CD4-positive, alpha-beta T cell treated with Interleukin-6 at 100 ng/mL for 8 hours (primary cell): ENCODE results near the gene UBN2.
"Not testable (repeated sequence)": the region's sequence is repeated elsewhere in the genome, so short reads cannot be mapped to it uniquely, and the experiment has no call there.

Source experiments
- DNase-seq: peaks from one replicate; pipeline ENCODE4 v3.0.0-alpha.2; 2020; ENCODE audit warnings: mixed read lengths, low spot score

UBN2 gene

DNA sequence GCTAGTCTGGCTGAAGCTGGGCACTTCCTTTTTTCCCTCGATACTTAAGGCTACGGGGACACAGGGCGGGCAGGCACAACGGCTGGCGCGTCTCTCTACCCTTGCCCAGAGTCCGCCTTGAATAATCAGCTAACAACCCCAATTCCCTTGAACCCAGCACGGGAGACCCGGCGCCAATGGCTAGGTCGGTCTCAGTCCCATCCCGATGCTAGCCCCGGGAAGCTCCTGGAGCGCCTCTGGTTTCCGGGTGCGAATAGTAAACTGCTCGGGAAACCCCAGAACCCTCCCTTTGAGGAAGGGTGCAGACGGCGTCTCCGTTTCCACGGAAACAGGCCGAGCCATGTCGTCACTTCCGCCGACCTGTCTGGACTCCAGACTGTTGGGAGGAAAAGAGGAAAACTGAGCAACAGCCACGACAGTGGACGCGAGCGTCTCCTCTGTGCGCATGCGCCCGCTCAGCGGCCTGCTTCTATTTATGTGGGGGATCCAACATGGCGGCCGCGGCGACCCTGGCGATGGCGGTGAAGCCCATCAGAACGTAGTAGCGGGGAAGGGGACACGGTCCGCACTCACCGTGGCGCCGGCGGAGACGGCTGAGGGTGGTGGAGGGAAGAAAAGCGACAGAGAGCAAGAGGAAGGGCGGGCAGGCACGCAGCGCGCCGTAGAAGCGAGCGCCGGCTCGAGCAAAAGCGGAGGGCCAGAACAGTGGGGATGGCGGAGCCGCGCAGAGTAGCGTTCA, at the start of gene UBN2:
Gene UBN2, plus strand, starts transcription at position 464 of the 739 bp plus-strand sequence. Its CDS starts 248 bp downstream, at position 712.
- peak; percentile 92 for DNase-seq

DNA sequence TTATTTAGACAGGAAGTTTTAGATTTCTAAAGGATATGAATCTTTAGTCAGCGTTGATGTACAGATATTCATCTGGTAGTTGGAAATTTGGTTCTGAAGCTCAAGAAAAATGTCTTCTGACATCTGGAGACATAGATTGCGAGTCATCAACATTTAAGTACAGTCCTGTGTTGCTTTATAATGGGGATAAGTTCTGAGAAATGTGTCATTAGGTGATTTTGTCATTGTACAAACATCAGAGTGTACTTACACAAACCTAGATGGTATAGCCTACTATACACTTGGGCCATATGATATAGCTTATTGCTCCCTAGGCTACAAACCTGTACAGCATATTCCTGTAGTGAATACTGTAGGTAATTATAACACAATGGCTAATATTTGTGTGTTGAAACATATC, 49.6 kb upstream of the UBN2 start:
- no peak for DNase-seq

DNA sequence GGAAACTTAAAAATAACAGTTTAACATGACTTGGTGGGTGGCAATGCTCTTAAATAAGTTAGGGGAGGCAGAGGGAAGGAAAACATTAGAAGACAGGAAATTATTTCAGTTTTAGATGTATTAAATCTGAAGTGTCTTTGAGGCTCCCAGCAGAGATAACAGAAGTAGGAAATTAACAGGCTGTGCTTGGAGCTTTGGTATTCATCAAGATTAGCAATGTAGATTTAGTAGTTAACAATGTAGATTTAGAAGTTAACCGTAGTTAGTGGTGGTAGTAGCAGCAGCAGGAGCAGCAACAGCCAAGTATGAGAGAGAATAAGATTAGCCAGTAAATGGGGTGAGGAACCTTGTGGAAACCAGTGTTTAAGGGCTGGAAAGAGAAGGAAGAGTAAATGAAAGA, 48.7 kb upstream of the UBN2 start:
- no peak for DNase-seq

DNA sequence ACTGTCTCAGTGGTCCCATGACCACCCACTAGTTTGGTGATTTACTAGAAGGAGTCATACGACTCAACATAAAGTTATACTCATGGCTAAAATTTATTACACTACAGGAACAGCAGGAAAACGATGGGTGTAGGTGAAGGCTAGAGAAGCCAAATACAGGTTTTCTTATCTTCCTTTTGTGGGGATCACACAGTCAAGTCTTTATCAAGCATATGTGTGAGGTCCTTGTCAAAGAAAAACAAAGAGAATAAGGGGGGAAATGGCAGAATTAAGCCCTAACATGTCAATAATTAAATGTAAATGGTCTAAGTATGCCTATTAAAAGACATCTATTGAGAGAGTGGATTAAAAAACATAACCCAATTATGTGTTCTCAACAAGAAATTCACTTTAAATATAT, 47.8 kb upstream of the UBN2 start:
- DNase-seq = no peak

DNA sequence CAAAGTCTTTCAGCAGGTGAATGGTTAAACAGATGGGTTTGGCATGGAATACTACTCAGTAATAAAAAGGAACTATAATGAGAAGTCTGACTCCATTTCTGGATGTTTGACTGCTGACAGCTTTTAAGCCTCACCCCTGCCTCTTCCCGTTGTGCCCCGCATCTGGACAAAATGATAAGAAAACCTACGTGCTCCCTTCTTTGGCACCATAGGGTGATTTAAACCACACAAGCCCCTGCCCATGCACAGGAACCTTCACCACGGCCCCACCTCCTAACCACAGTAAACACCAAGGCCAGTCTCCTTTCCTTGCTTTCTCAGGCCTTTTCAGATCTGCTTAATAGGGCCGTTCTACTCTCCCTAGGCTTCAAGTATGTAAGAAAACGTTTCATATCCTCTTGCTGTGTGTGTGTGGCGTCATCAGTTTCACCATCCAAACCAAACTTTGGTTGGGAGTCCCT, 47.1 kb upstream of the UBN2 start:
- no peak for DNase-seq

DNA sequence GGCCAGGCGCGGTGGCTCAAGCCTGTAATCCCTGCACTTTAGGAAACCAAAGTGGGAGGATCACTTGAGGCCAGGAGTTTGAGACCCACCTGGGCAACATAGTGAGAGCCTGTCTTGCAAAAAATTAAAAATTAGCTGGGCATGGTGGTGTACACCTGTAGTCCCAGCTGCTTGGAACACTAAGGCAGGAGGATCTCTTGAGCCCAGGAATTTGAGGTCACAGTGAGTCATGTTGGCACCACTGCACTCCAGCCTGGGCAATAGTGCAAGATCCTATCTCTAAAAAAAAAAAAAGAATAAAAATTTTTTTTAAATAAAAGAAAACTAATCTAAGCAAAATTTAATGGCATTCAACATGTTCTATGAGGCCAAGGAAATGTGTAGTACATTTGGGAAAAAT, 44.9 kb upstream of the UBN2 start:
- DNase-seq = no peak

DNA sequence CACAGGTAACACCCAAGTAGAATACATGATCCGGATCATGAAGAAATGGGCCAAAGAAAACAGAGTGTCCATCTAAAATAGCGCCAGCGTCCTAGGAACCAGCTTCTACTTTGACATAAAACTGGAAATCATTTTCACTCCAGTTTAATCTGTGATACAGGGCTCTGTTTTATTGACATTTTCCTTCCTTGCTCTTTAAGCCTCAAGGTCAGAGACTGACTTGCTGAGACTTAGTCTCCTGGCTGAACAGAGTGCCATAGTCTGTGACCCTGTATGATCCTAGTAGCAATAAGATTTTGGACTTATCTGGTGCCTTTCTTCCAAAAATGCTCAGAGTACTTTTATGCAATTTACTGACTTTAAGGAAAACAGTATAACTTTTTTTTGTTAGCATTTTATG, 41.7 kb upstream of the UBN2 start:
- DNase-seq = no peak

DNA sequence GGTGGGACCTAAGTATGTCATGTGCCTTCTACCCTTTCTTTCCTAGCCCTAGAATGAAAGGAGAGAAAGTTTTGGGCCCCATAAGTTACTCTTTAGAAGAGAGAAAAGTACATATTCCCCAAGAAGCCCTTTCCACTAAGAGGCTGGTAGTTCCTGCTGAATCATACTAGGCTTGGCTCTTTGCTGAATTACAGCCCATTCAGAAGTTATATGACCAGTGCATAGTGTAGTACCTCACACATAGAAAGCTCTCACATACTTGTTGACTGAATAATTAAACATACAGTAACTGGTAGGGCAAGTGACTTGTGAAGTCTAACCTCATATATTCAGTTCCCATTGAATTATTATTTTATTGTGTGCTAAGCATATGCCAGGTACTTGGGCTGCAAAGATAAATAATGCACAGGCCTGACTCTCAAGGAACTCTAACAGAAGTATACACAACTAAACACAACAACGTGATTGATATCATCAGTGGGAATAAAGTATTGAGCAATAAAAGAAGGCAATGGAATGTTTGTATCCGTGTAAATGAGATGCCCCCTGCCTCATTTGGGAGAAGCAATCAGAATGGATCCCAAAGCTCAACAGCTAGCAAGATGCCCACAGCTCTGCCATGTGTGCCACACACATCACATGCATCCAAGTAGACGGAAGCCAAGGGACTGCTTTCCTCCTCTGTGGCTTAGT, 38.9 kb upstream of the UBN2 start:
- no peak for DNase-seq

DNA sequence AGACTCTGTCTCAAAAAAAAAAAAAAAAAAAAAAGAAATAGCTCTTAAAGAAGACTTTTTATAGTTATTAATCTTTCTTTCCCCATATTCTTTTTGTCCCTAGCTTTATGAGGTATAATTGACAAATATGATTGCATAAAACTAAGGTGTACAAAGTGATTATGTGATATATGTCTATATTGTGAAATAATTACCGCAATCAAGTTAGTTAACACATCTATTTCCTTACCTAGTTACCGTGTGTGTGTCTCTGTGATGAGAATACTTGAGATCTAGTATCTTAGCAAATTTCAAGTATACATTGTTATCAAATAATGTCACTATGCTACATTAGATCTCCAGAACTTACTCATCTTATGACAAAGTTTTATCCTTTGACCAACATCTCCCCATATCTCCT, 30.7 kb upstream of the UBN2 start:
- DNase-seq = no peak

DNA sequence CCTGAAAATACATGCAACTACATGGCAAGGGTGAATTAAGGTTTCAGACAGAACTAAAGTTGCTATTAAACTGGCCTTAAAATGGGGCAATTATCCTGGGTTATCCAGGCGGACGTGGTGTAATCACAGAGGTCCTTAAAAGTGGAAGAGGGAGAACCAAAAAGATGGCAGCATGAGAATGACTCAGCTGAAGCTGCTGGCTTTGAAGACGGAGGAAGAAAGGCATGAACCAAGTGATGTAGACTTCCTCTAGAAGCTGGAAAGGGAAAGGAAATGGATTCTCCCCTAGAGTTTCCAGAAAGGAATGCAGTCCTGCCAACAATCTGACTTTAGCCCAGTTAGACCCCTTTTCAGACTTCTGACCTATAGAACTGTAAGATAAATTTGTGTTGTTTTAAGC, 27.0 kb upstream of the UBN2 start:
- no peak for DNase-seq

DNA sequence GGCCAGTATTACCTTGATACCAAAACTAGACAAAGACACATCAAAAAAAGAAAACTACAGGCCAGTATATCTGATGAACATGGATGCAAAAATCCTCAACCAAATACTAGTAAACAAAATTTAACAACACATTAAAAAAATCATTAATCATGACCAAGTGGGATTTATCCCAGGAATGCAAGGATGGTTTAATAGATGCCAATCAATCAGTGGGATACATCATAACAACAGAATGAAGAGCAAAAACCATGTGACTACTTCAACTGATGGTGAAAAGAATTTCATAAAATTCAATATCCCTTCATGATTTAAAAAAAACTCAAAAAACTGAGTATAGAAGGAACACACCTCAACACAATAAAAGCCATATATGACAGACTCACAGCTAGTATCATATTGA, 25.2 kb upstream of the UBN2 start:
- DNase-seq = no peak

DNA sequence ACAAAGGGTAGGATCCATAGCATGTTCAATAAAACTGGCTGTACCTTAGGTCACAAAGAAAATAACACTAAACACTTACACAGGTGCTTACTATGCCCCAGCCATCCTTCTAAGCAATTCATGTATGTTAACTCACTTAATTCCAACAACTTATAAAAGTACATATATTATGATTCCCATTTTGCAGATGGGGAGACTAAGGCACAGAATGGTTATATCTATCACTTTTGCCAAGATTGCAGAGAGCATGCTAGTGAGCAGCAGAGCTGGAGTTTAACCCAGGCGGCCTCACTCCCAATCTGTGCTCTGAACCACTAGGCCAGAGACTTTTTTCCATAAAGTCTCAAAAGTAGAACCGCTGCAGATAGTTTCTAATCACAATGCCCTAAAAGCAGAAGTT, 18.9 kb upstream of the UBN2 start:
- no peak for DNase-seq

DNA sequence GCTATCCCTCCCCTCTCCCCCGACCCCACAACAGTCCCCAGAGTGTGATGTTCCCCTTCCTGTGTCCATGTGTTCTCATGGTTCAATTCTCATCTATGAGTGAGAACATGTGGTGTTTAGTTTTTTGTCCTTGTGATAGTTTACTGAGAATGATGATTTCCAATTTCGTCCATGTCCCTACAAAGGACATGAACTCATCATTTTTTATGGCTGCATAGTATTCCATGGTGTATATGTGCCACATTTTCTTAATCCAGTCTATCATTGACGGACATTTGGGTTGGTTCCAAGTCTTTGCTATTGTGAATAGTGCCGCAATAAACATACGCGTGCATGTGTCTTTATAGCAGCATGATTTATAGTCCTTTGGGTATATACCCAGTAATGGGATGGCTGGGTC, 17.5 kb upstream of the UBN2 start:
- DNase-seq = not testable (repeated sequence)

DNA sequence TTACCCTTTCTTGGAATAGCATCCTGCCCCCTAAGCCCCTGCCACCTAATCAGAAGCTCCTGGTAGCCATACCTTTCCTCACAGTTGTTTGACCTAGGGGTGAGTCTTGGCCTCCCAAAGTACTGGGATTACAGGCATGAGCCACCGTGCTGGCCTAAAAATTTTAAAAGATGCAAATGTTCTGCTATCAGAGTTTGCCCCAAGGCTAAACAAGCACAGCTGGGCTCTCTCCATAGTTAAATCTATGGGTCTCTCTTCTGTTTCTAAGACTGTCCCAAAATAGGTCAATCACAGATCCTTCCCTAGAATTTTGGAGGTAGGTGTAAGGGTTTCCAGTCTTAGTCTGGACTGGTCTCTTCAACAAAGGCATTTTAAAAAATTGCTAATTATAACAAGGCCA, 12.9 kb upstream of the UBN2 start:
- DNase-seq = no peak

DNA sequence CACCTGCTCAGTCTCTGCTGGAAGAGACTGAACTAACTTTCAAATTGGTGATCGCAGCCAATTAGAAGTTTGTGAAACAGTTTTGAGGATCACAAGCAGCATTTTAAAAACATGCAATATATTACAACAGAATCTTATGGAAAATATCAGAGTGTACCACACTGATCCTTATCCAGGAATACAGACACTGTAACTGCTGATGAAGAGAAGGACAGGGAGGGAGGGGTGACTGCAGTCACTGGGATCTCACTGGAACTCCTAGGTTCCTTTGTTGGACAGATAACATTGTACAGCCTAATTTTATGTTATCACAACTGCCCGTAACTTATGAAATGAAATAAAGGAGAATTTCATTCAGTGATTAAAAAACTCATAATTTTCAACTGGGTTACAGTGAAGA, 6.8 kb upstream of the UBN2 start:
- no peak for DNase-seq

DNA sequence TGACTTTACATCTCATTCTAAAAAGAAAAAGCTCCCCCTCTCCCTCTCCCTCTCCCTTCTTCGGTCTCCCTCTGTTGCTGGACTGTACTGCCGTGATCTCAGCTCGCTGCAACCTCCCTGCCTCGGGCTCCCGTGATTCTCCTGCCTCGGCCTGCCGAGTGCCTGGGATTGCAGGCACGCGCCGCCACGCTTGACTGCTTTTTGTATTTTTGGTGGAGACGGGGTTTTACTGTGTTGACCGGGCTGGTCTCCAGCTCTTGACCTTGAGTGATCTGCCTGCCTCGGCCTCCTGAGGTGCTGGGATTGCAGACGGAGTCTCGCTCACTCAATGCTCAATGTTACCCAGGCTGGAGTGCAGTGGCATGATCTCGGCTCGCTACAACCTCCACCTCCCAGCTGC, 6.2 kb upstream of the UBN2 start:
- not testable (repeated sequence) for DNase-seq

DNA sequence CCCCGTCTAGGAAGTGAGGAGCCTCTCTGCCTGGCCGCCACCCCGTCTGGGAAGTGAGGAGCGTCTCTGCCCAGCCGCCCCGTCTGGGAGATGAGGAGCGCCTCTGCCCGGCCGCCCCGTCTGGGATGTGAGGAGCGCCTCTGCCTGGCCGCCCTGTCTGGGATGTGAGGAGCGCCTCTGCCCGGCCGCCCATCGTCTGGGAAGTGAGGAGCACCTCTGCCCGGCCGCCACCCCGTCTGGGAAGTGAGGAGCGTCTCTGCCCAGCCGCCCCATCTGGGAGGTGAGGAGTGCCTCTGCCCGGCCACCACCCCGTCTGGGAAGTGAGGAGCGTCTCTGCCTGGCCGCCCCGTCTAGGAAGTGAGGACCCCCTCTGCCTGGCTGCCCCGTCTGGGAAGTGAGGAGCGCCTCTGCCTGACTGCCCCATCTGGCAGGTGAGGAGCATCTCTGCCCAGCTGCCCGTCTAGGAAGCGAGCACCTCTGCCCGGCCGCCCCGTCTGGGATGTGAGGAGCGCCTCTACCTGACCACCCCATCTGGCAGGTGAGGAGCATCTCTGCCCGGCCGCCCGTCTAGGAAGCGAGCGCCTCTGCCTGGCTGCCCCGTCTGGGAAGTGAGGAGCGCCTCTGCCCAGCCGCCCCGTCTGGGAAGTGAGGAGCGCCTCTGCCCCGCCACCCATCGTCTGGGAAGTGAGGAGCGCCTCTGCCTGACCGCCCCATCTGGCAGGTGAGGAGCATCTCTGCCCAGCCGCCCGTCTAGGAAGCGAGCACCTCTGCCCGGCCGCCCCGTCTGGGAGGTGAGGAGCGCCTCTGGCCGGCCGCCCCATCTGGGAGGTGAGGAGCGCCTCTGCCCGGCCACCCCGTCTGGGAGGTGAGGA, 5.5 kb upstream of the UBN2 start:
- not testable (repeated sequence) for DNase-seq

DNA sequence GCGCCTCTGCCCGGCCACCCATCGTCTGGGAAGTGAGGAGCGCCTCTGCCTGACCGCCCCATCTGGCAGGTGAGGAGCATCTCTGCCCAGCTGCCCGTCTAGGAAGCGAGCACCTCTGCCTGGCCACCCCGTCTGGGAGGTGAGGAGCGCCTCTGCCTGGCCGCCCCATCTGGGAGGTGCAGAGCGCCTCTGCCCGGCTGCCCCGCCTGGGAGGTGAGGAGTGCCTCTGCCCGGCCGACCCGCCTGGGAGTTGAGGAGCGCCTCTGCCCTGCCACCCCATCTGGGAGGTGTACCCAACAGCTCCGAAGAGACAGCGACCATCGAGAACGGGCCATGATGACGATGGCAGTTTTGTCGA, 4.9 kb upstream of the UBN2 start:
- not testable (repeated sequence) for DNase-seq

DNA sequence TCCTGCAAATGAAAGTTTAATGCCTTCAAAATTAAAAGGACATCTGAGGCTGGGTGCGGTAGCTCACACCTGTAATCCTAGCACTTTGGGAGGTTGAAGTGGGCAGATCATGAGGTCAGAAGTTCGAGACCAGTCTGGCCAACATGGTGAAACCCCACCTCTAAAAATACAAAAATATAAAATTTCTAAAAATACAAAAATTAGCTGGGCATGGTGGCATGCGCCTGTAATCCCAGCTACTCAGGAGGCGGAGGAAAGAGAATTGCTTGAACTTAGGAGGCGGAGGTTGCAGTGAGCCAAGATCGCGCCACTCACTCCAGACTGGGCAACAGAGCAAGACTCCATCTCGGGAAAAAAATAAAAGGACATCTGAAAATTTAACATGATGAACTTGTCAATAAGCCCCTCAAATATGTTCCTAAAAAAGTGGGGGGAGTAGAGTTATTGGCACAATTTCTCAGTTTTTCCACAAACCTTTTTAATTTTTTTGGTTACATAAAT, 4.0 kb upstream of the UBN2 start:
- DNase-seq = not testable (repeated sequence)

DNA sequence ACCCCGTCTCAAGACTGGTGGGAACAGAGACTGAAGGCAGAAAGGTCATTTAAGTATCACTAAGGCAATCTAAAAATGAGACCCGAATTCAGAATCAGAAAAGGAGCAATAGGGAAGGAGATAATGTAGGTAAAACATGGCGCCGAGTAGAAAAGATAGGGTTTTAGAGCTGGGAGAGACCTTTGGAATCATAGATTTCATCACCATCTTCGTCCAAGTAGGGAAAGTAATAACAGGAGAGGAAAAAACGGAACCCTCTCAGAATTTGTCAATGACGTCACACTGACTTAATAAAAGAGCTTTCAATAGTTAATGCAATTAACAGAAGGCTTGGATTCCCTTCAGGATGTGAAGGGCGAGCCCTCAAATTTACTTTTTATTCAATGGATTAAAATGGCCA, 1.0 kb upstream of the UBN2 start:
- DNase-seq = no peak

DNA sequence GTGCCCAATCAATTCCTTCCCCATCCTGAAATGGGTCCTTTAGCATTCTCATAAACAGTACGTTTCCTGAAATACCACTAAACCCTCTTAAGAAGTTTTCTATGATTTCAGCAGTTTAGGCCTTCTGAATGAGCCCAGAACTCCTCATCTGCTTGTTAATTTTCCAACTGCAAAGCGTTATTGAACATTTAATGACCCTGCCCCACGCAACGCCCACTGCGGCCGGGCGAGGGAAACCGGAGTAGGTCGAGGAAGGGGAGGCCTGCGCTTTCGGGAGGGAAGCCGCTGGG, 608 bp upstream of the UBN2 start:
- no peak for DNase-seq

DNA sequence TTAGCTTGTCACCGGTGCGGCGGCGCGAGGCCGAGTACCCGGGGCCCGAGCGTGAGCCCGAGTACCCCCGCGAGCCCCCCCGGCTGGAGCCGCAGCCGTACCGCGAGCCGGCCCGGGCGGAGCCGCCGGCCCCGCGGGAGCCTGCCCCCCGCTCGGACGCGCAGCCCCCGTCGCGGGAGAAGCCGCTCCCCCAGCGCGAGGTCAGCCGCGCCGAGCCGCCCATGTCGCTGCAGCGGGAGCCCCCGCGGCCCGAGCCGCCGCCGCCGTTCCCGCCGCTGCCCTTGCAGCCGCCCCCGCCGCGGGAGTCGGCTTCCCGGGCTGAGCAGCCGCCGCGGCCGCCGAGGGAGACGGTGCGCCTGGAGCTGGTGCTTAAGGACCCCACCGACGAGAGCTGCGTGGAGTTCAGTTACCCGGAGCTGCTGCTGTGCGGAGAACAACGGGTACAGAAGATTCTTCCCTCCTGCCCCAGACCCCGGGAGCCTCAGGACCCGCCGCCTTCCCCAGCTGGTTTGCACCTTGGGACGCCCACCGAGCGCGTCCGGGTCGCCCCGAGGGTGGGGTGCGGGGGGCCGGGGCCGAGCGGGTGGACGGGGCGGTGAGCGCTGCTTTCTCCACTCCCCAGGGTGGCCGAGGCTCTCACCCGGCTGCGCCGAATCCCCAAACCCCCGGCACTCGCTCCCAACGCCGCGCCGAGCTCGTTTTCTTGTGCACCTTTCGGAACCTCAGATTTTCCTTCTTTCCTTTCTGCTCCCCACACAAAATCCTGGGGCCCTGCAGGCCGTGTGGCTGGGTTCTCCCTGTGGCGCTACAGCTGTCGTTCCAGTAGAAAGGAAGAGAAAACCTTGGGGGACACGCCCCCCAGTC, 708 bp downstream of the UBN2 start:
- DNase-seq = no peak
